NCI-H82 treated with DMSO at 0.1 percent for 48 hours (cell line): Measurements from ENCODE around the gene MBNL1.

ENCODE experiments used
- DNase-seq: peaks from one replicate; lab custom pipeline; 2025; ENCODE audit not compliant: unreplicated experiment; lab: John Stamatoyannopoulos, UW

MBNL1 gene

DNA sequence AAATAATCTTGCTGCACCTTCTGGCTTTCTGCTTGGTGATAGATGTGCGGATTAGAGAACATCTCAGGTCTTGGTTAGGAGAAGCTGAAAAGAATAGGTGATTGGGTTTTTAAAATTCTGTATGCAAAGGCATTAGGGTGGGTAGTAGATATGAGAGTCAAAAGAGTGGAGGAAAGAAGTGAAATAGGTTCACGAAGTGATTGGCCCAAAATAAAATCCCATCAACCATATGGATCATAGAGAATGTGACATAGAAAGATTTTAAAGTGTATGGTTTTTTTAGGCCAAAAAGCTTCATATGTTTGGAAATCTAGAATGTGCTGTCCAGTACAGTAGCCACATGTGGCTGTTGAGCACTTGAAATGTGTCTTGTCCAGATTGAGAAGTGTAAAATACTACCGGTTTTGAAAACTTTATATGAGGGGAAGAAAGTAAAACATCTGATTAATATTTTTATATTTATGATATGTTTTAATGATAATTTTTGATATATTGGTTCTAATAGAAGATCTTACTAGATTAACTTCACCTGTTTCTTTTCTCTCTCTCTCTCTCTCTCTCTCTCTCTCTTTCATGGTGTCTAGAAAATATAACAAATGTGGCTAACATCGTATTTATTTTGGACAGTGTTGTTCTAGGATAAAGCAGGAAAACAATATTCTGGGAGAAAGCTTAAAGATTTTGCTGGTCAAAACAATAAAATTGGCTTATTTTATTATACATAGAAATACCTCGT lies 2.9 kb downstream of the MBNL1 start:
- no peak for DNase-seq

DNA sequence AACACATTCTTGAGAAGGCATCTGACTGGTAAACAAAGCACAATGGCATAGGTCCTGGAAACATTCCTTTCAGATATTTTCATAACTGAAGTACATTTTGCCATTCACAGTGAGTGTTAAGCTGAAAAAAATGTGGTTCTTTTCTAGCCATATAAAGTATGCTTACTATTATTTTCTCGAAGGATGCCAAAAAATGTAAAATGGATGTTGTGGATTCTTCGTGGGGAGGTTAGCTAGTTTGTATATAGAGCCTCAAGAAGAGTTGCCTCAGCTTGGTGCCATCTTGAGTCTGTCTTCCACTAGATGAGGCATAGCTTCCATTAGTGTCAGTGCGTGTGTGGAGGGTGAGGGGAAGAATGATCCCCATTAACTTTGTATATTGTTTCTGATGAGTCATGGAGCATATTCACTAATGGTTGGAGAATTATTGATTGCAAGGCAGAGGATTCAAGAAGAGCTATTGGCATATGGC lies 4.1 kb downstream of the MBNL1 start:
- no peak for DNase-seq

DNA sequence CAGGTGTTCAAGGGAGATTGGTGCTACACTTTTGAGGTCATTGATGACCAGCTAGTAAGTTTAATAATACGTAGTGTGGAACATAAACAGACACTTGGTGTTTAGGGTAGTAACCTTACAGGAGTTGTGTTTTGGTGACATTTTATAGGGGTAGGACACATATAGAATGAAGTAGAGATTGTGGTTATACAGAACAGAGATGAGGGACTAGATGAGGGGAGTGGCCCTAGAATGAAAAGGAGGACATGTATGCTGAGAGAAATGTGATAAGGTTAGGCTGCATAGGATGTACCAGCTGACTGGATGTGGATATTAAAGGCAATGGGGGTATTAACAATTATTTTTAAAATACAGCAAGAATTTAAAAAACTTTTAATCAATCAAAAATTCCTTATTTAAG lies 8.0 kb downstream of the MBNL1 start:
- no peak for DNase-seq

DNA sequence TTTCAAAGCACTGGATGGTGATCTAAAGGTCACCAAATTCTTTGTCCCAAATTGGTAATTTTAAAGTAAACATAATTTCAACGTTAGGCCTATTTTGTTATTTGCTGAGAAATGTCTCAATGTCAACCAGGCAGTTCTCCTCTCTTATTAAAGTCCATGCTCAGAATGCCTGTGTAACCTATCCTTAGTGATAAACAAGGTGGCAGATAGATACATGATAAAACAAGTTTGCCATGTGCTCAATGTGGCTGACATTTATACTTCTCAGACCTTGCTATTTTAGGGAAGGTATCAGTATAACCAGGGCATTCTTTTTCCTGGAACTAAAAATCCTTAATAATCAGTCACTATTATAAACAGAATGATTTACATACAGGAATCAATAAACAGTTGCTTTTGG lies 8.5 kb downstream of the MBNL1 start:
- DNase-seq: no peak

DNA sequence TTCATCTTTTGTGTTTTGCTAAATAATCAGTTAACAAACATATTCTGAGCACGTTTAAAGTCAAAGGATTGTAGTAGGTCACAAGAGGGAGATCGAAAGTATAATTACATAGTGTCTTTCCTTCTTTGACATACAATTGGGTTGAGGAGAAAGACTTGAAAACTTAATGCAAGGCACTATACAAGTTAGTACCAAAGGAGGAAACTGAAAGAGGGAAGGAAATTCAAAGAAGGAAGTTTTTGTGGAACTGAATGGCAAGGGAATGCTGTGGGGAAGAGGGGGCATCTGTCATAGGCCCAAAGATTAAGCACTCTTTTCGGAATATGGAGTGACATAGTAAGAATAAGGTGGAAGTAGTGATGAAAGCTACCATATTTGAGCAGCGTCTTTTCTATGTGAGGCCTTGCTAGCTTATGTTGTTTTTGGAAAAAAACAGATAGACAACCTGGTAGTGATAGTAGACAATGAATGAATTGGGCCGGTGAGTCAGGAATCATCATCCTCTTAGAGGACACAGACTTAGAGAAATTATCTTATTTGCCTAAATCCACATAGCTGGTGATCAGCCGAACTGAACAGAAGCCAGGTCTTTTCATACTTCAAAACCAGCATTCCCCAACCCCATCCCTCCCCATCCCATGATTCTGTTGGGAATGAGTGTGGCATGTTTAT lies 10.2 kb downstream of the MBNL1 start:
- DNase-seq: no peak

DNA sequence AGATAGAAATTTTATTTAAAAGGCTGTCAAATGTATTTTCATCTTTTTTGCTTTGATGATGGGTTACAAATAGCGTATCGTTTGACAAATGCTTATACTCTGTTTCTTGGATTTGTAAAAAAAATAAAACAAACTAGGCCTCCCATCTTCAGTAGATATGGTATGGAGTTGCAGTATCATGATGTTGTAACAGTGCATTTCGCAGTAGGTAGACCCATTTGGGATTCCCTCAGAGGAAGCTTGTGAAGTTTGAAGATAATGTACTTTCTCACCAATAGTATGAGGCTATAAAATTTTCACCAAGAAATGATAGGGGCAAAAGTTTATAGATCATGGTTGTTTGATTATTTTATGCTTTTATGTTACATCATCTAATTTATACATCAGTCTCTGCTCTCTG lies 10.8 kb downstream of the MBNL1 start:
- DNase-seq: no peak

DNA sequence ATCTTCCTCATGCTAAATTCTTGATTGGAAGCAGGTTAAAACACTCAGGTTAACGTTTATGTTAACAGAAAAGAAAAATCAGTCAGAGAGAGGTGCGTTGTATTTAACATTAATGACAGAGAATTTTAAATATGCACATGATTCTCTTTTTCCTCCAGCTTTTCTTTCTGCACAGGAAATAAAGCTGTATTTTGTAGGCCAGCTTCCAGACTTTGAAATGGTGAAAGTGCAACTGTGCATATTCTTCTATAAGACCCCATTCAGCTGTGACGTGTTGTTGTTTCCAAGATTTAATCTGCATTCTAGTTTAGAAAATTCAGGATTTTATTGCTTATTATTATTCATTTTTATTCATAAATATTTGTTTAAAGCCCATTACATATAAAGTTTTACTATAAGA lies 11.8 kb downstream of the MBNL1 start:
- DNase-seq: no peak

DNA sequence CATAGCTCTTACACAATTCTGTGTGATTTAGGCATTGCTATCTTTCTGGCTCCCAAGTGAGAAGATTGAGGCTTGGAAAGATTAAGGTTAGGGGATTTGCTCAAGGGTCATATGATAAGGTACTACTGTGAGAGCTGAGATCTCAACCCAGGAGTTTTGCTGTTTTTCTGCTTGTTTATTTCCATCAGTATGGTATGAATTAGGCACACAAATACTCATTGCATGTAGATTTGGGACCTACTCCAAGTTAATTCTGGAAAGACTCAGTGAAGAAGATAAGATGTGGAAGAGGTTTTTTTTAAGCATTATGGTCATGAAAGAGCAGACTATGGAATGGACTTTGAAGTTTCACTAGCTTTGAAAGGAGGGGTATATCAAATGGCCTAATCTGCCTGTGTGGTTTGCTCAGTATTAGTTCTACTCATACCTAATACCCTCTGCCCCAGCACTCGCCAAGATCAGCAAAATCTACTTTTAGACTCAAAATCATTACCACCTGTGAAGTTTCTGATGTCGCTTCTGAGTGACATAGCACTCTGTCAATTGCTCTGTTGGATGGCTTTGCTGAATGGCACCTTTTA lies 12.5 kb downstream of the MBNL1 start:
- no peak for DNase-seq

DNA sequence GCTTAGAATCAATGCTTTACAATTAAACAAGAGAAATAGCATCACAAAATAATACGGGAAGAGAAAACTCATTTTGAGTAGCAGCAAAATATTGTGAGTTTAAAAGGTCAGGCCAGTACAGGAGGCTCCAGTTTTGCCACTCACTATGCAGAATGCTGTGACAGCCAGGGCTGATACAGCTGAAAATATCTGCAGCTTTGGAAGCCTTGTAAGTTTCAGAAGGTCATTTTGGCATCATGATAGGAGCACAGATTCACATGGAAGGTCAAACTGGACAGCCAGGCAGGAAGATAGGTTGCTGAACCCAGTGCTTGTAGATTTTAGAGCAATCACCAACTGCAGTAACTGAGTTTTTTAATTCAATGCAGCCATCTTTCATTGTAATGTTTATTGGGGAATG lies 14.1 kb downstream of the MBNL1 start:
- DNase-seq: no peak

DNA sequence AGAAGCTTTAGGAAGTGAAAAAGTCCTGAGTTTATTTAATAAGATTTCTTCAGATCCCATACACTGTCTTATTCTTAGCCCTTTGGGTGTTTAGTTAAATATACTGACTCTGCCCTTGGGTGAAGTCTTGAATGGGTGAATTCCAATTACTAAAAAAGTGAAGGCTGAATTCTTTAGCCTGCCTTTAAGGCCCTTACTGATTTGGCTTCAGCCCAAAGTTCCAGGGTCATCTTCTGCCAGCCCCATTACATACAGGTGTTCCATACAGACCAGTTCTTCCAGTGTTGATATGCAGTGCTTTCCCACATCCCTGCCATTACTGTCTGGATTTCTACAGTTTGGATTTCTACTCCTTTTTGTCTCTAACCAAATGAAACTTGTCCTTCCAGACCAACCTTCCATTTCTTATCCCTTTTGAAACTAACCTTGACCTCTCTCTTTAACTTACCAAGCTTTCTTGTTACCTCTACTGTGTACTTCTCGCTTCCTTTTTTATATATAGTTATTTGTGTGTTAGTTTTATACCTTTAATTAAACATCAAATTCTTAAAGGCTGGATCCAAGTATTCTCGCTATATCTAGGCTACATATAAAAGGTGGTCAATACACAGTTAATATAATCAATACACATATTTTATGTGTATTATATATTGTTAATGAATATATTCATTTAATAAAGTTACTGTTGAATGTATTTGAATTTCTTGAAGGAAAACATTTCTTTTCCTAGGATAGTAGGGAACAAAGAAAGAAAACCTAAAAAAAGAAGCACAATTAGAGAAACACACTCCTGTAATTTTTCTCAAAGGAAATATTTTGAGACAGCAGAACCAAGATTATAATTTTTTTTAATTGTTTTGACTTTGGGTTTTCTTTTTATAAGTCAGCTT lies 15.0 kb downstream of the MBNL1 start:
- DNase-seq: no peak

DNA sequence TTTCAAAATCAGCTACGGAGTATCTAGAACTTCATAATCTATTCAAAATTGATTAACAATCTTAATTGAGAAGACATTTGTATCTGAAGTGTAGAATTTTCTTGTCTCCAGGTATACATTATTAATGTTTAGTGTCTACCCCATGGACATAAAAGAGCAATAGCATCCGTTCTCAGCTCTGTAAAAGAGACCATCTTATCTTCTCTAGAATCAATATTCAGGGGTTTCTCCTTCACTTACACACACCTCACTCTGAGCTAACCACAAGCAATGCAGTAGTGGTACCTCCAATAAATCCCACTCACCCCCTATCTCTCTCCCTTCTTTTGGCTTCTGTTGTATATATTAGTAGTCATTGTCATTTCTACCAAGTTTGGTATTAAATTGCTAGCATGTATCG lies 16.2 kb downstream of the MBNL1 start:
- DNase-seq: no peak

DNA sequence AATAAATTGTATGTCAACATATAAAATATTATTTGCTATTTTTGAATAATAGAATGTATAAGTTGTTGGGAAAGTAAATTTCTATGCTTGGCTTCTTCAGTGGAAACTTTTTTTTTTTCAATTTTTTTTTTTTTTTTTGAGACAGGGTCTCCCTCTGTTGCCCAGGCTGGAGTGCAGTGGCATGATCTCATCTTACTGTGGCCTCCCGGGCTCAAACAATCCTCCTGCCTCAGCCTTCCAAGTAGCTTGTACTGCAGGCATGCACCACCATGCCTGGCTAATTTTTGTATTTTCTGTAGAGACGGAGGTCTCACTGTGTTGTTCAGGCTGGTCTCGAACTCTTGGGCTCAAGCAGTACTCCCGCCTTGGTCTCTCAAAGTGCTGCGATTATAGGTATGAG lies 16.8 kb downstream of the MBNL1 start:
- DNase-seq: no peak

DNA sequence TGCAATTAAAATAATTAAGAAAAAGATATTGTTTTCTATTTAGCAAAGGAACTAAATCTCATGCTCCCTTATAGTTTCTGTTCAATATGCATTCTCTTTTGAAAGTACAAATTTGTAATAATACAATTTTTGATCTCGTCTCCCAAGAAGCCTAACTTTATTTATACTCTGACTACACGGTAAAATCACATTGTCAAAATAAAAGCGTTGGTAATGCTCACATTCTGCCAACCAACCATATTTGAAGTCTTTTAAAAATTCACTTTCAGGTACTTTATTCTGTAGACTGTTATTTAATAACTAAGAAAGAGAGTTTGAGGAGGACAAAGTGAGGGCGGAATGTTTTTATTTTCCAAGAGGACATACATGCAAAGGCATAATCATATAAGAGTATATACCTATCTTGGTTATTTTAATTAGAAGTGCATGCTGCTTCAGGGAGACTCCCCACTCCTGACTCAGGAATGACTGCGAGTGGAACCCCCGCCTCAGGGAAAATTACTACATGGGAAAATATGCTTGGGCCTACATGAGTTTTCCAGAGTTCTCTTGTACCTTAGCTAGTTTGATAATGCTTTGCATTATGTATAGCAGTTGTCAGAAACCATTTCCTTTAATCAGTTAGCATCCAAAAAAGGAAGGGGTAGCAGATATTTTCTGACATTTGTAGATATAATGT lies 19.3 kb downstream of the MBNL1 start:
- no peak for DNase-seq

DNA sequence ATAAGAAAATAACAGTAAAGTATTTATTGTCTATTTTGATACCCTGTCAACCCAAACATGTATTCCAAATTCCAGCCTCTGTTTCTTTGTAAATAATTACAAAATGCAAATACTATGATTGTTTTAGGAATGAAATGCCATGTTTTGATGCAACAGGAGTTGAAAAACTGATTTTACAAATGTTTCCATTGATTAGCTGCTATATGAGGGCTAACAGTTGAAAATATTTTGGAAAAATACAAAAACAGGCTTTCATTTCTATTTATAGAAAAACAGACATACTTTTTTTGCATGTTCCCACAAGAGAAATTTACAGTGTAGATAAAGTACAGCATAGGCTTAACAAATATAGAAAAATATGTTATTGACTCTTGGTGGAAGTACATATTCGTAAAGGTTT lies 20.0 kb downstream of the MBNL1 start:
- no peak for DNase-seq

DNA sequence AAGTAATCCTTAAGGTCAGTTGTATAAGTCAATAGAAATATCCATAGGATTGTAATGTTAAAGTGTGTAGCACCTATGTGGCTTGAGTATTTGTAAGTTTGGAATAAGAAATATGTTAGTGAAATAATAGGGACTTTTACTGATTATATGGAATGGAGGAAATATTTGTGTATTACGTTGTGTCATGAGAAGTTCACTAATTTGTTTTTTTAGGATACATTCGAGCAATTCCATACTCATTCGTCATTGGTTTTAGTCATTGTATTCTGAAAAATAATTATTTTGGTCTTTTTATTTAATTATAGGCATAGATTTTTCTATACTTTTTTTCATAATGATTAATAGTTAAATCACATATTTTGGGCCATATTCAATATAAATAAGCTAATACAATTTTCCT lies 21.0 kb downstream of the MBNL1 start:
- no peak for DNase-seq

DNA sequence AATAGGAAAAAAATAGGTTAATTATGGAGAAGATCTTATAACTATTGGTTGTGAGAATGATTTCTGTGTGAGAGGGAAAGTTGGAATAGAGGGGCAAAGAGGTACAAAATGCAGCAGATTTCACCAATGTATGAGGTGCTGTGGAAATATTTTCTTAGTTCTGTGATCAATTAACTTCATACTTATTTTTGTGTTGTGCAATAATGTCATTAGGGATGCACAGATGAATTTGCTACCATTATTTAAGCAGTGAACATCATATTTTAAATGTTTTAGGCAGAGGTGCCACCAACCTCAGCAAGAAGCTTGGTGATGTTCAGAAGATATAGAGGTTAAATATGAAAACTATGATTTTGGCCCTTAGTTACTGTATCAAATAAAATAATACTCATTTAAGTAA lies 21.6 kb downstream of the MBNL1 start:
- no peak for DNase-seq

DNA sequence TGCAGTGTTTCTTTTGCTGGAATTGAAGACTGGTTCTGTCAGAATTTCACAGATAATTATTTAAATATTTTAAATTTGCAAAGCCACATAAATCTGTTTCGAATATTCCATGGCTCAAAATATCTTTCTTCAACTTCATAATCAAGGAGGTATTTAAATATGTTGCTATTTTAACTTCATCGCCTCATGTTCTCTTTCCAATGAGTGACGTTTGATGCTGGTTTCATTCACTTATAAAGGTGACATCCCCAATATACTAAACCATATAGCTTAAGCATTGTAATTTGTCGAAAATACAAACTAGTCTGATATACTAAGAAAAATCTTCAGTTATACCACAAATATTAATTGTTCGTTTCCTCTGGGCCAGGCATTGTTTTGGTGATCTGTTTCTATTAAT lies 22.5 kb downstream of the MBNL1 start:
- no peak for DNase-seq

DNA sequence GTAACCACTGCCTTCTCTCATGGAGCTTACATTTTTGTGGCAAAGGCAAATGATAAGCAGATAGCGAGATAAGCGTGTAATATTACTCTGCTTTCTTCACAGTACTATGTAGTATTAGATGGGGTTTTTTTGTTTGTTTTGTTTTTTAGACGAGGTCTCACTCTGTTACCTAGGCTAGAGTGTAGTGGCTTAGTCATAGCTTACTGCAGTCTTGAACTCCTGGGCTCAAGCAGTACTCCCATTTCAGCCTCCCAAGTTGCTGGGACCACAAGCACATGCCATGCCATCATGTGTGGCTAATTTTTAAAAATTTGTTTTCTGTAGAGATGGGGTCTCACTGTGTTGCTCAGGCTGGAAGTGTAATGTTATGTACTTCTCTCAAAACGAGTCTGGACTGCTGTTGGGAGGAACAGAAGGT lies 22.9 kb downstream of the MBNL1 start:
- DNase-seq: no peak

DNA sequence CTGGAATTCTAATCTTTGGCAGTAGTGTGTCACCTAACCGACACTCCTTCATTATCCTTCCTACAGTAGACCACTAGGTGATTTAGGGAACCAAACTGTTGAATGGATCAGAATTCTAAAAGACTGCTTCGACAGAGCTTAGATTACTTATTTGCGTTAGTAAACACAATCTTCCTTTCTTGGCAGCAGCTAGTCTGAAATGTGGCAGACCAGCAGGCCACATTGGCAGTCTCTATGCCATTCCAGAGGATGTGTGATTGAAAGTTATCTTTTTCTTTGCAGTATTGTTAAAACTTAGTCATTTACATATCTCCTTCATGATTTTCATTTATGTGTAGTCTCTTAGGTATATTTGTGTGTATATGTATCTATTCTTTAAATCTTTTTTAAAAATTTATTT lies 23.6 kb downstream of the MBNL1 start:
- DNase-seq: no peak

DNA sequence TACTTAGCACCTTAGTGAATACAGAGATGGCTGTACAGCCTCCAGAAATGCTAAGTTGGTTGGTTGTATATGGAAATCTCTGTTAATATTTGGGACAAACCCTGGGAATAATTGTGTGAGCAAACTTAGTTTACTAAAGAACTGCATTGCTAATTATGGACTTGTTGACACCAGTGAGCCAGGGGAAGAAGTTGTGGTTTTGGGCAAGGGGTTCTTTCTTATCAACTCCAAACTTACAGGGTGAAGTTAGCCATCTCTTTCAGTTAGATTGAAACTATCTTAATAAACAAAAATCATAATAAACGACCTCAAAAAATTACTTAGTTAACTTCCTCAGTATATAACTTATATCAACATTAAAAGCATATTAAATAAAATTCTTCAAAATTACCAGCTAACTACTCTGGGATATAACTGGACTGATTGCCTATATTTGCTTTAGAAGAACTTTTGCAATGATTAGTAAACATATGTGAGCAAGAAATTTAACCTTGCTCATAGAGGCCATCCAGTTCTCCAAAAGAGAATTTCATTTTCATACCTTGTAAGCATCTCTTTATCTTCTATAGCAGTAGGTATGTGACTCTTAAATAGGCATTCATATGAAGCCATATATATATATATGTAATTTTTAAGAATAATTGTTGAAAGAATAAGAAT lies 24.7 kb downstream of the MBNL1 start:
- DNase-seq: no peak
